Breast epithelium (tissue), 3 donors: ENCODE measurements around the gene FGFR1OP2.

Experiments
- CTCF ChIP-seq, 3 donors: fragments of 450-650 bp; IDR thresholded peaks; one replicate each; pipeline ENCODE4 v1.5.1; 2016 to 2017; ENCODE audit warnings: antibody characterized with exemption in 3 of 3, mild to moderate bottlenecking in 3 of 3, moderate library complexity in 3 of 3
- POLR2A ChIP-seq: fragments of 450-650 bp; IDR thresholded peaks from one replicate; pipeline ENCODE4 v1.6.1; 2016; ENCODE audit warnings: antibody characterized with exemption, mild to moderate bottlenecking, moderate library complexity
- POLR2AphosphoS5 ChIP-seq, 3 donors: sonication (generic); formaldehyde crosslinking; IDR thresholded peaks; one replicate each; pipeline ENCODE4 v1.6.1; 2017; ENCODE audit warnings: antibody characterized with exemption in 3 of 3

DNA sequence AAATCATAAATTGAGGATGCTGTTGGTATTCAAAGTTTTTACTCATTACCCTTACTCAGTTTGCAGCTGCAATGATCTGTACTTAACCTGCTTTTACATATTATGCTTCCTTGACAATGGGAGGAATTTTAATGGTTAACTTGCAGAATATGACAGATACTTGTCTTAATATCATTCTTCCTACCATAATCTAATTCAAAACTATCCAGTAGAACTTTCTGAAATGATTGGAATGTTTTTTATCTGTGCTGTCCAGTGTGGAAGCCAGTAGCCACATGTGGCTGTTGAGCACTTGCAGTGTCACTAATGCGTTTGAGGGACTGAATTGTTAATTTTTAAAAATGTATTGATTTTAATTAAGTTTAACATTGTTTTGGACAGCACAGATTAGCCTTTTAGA lies 23.5 kb downstream of the FGFR1OP2 start:
- TF ChIP-seq CTCF (IDR thresholded peaks at IDR 0.05) (no peak), POLR2A (no peak), POLR2AphosphoS5 (IDR thresholded peaks at IDR 0.05) (no peak)
